SK-N-SH (cell line): Measurements from ENCODE around the gene PARD3.

Source experiments
- CTCF ChIP-seq: fragments of 200-600 bp; sonication (generic); IDR thresholded peaks from 2 replicates; pipeline ENCODE4 v1.6.1; 2017; ENCODE audit warnings: antibody characterized with exemption, mild to moderate bottlenecking, moderate library complexity
- EZH2phosphoT487 ChIP-seq: fragments of 200-600 bp; sonication (generic); IDR thresholded peaks from 2 replicates; pipeline ENCODE4 v1.6.1; 2017; ENCODE audit warnings: low read depth, mixed run types, mild to moderate bottlenecking, antibody characterized with exemption, moderate library complexity, borderline replicate concordance
- GATA2 ChIP-seq: sonication (generic); formaldehyde crosslinking; IDR thresholded peaks from 2 replicates; pipeline ENCODE4 v1.5.0; 2020; ENCODE audit warnings: mild to moderate bottlenecking, missing genetic modification reagents
- NFIC ChIP-seq: IDR thresholded peaks from 2 replicates; pipeline ENCODE4 v1.4.0; 2012; ENCODE audit warnings: borderline replicate concordance
- POLR2AphosphoS5 ChIP-seq: IDR thresholded peaks from 2 replicates; pipeline ENCODE4 v1.6.1; 2012; ENCODE audit warnings: low read depth, low read length
- TCF12 ChIP-seq: IDR thresholded peaks from 2 replicates; pipeline ENCODE4 v1.4.0; 2012
- YY1 ChIP-seq: IDR thresholded peaks from 2 replicates; pipeline ENCODE4 v1.4.0; 2012; ENCODE audit warnings: low read depth, mild to moderate bottlenecking

GRCh38 chr10:34260904-34261303 is 554.2 kb downstream of the PARD3 start:
- TF ChIP-seq CTCF (no peak), POLR2AphosphoS5 (no peak), GATA2 (CRISPR knock-in tag) (no peak), TCF12 (no peak), EZH2phosphoT487 (no peak), YY1 (no peak), NFIC (no peak)
